ENCODE results near the gene ACP1.

Gene ACP1

GRCh38 chr2:264493-265468, at the start of gene ACP1:
TSS of gene ACP1 (plus strand) at chr2:264947. CDS start at chr2:264965, 18 bp downstream.
- peak; percentile 97 for DNase-seq (ENCODE audit: low spot score)

GRCh38 chr2:216068-216467, 48.7 kb upstream of the ACP1 start:
- no peak for DNase-seq (ENCODE audit: low spot score)

GRCh38 chr2:223451-223850, 41.3 kb upstream of the ACP1 start:
- no peak for DNase-seq (ENCODE audit: low spot score)

- no peak for DNase-seq (ENCODE audit: low spot score)
These were observed 40.6 kb upstream of the ACP1 start for GRCh38 chr2:223971-224760.

GRCh38 chr2:228115-228514, 36.6 kb upstream of the ACP1 start:
- DNase-seq (ENCODE audit: low spot score): no peak

- DNase-seq (ENCODE audit: low spot score): no peak
These were observed 36.0 kb upstream of the ACP1 start for GRCh38 chr2:228518-229278.

- no peak for DNase-seq (ENCODE audit: low spot score)
These were observed 33.1 kb upstream of the ACP1 start for GRCh38 chr2:231521-232185.

GRCh38 chr2:233030-233429, 31.7 kb upstream of the ACP1 start:
- DNase-seq (ENCODE audit: low spot score): no peak

- no peak for DNase-seq (ENCODE audit: low spot score)
These were observed 30.3 kb upstream of the ACP1 start for GRCh38 chr2:234421-234820.

GRCh38 chr2:236993-237539, 27.7 kb upstream of the ACP1 start:
- DNase-seq (ENCODE audit: low spot score): no peak

GRCh38 chr2:237878-238277, 26.9 kb upstream of the ACP1 start:
- no peak for DNase-seq (ENCODE audit: low spot score)

- no peak for DNase-seq (ENCODE audit: low spot score)
These were observed 26.3 kb upstream of the ACP1 start for GRCh38 chr2:238431-238830.

GRCh38 chr2:238869-239268, 25.9 kb upstream of the ACP1 start:
- no peak for DNase-seq (ENCODE audit: low spot score)

- no peak for DNase-seq (ENCODE audit: low spot score)
These were observed 20.2 kb upstream of the ACP1 start for GRCh38 chr2:244547-244946.

- DNase-seq (ENCODE audit: low spot score): peak; percentile 20
These were observed 18.1 kb upstream of the ACP1 start for GRCh38 chr2:246489-247144.

- no peak for DNase-seq (ENCODE audit: low spot score)
These were observed 16.0 kb upstream of the ACP1 start for GRCh38 chr2:248724-249123.

GRCh38 chr2:249538-250042, 15.2 kb upstream of the ACP1 start:
- DNase-seq (ENCODE audit: low spot score): no peak

GRCh38 chr2:252001-252602, 12.6 kb upstream of the ACP1 start:
- DNase-seq (ENCODE audit: low spot score): no peak

GRCh38 chr2:253202-253638, 11.5 kb upstream of the ACP1 start:
- DNase-seq (ENCODE audit: low spot score): no peak

GRCh38 chr2:254241-254640, 10.5 kb upstream of the ACP1 start:
- no peak for DNase-seq (ENCODE audit: low spot score)
